HepG2 (cell line): ENCODE results near the gene SLC9B2. TPM values are rescaled to one million over a fixed set of nuclear protein-coding genes. Genes with fewer than 3 reads are reported as not detected.

ENCODE experiments used
- AGO2 ChIP-seq: fragments of 200-400 bp; formaldehyde crosslinking; optimal IDR thresholded peaks from 2 replicates; pipeline ENCODE3; 2017; ENCODE audit warnings: mild to moderate bottlenecking, low read depth, low read length, moderate library complexity
- ATAD3A ChIP-seq: sonication (generic); formaldehyde crosslinking; IDR thresholded peaks from 2 replicates; pipeline ENCODE4 v1.4.0; 2020; ENCODE audit warnings: missing genetic modification reagents
- ETV5 ChIP-seq: IDR thresholded peaks from 2 replicates; pipeline ENCODE4 v1.6.1; 2018; ENCODE audit warnings: missing biosample characterization, missing genetic modification reagents, inconsistent platforms, borderline replicate concordance
- EZH2 ChIP-seq: conservative IDR thresholded peaks from 2 replicates; pipeline ENCODE4 v1.6.1; 2012; ENCODE audit warnings: mild to moderate bottlenecking, low read depth, low read length, moderate library complexity
- HDAC2 ChIP-seq: sonication (generic); formaldehyde crosslinking; IDR thresholded peaks from 2 replicates; pipeline ENCODE4 v1.4.0; 2020; ENCODE audit warnings: missing genetic modification reagents
- HDAC6 ChIP-seq: fragments of 200-600 bp; sonication (generic); IDR thresholded peaks from 2 replicates; pipeline ENCODE4 v1.7.0; 2017; ENCODE audit warnings: mild to moderate bottlenecking, antibody characterized with exemption, low read length, low read depth
- JDP2 ChIP-seq: sonication (generic); formaldehyde crosslinking; IDR thresholded peaks from 2 replicates; pipeline ENCODE4 v1.8.1; 2022; ENCODE audit warnings: missing genetic modification reagents, borderline replicate concordance
- MTA1 ChIP-seq: sonication (generic); formaldehyde crosslinking; IDR thresholded peaks from 2 replicates; pipeline ENCODE4 v1.4.0; 2020; ENCODE audit warnings: missing genetic modification reagents, mild to moderate bottlenecking, borderline replicate concordance
- PHB2 ChIP-seq: fragments of 450-650 bp; IDR thresholded peaks from 2 replicates; pipeline ENCODE4 v1.6.1; 2018; ENCODE audit not compliant: partially characterized antibody
- RAD21 ChIP-seq: fragments of 450-650 bp; formaldehyde crosslinking; IDR thresholded peaks from 2 replicates; pipeline ENCODE4 v1.5.0; 2020; ENCODE audit warnings: mild to moderate bottlenecking
- REL ChIP-seq: sonication (generic); formaldehyde crosslinking; conservative IDR thresholded peaks from 2 replicates; pipeline ENCODE4 v1.8.0; 2022; ENCODE audit warnings: mild to moderate bottlenecking, missing genetic modification reagents, moderate library complexity
- TOE1 ChIP-seq: sonication (generic); formaldehyde crosslinking; IDR thresholded peaks from 2 replicates; pipeline ENCODE4 v1.4.0; 2020; ENCODE audit warnings: mild to moderate bottlenecking, missing genetic modification reagents
- TSC22D2 ChIP-seq: sonication (generic); formaldehyde crosslinking; IDR thresholded peaks from 2 replicates; pipeline ENCODE4 v1.5.1; 2020; ENCODE audit warnings: missing genetic modification reagents, mild to moderate bottlenecking, borderline replicate concordance
- ZKSCAN8 ChIP-seq: IDR thresholded peaks from 2 replicates; pipeline ENCODE4 v1.6.1; 2016; ENCODE audit warnings: borderline replicate concordance, missing genetic modification reagents, missing compliant biosample characterization
- ZNF431 ChIP-seq: sonication (generic); formaldehyde crosslinking; IDR thresholded peaks from 2 replicates; pipeline ENCODE4 v1.9.0; 2022; ENCODE audit warnings: missing genetic modification reagents, low read depth, mild to moderate bottlenecking, borderline replicate concordance
- ZNF441 ChIP-seq: sonication (generic); formaldehyde crosslinking; IDR thresholded peaks from 2 replicates; pipeline ENCODE4 v1.7.0; 2021; ENCODE audit warnings: missing genetic modification reagents, borderline replicate concordance
- ZNF496 ChIP-seq: sonication (generic); formaldehyde crosslinking; IDR thresholded peaks from 2 replicates; pipeline ENCODE4 v1.8.1; 2023; ENCODE audit warnings: mild to moderate bottlenecking, moderate library complexity, missing genetic modification reagents; ENCODE audit not compliant: insufficient replicate concordance
- ZNF558 ChIP-seq: sonication (generic); formaldehyde crosslinking; IDR thresholded peaks from 2 replicates; pipeline ENCODE4 v1.9.0; 2022; ENCODE audit warnings: mild to moderate bottlenecking, missing genetic modification reagents, borderline replicate concordance
- ZNF562 ChIP-seq: sonication (generic); formaldehyde crosslinking; IDR thresholded peaks from 2 replicates; pipeline ENCODE4 v1.8.0; 2022; ENCODE audit warnings: missing genetic modification reagents, borderline replicate concordance
- ZNF564 ChIP-seq: sonication (generic); formaldehyde crosslinking; IDR thresholded peaks from 2 replicates; pipeline ENCODE4 v1.8.1; 2023; ENCODE audit warnings: mild to moderate bottlenecking, missing genetic modification reagents
- ZNF570 ChIP-seq: sonication (generic); formaldehyde crosslinking; IDR thresholded peaks from 2 replicates; pipeline ENCODE4 v1.4.0; 2020; ENCODE audit warnings: mild to moderate bottlenecking, missing genetic modification reagents, borderline replicate concordance
- ZNF75D ChIP-seq: sonication (generic); formaldehyde crosslinking; IDR thresholded peaks from 2 replicates; pipeline ENCODE4 v1.8.1; 2023; ENCODE audit warnings: missing genetic modification reagents, mild to moderate bottlenecking, borderline replicate concordance
- ZNF768 ChIP-seq: sonication (generic); formaldehyde crosslinking; IDR thresholded peaks from 2 replicates; pipeline ENCODE4 v1.4.0; 2020; ENCODE audit warnings: missing genetic modification reagents
- ZNF850 ChIP-seq: sonication (generic); formaldehyde crosslinking; conservative IDR thresholded peaks from 2 replicates; pipeline ENCODE4 v1.9.0; 2021; ENCODE audit warnings: mild to moderate bottlenecking, missing genetic modification reagents
- polyA plus RNA-seq, 8 experiments: library from polyadenylated mRNA; depleted of rRNA in 3 of 8; stranded (reverse) in 7 of 8; unstranded in 1 of 8; fragments of >200 nt; fragmentation: Illumina TruSeq in 4 of 8; extraction: Trizol in 4 of 8; gene quantifications; 2 replicates each; pipeline versions ENCODE4 v1.2.1 to v1.2.3, GENCODE V29; 2011 to 2016; ENCODE audit warnings: low read depth in 4 of 8, missing spikeins in 1 of 8, mixed read lengths in 1 of 8; ENCODE audit not compliant: insufficient read depth in 1 of 8
- total RNA-seq, 5 experiments: library from RNA; depleted of rRNA; stranded (reverse); fragments of >200 nt; fragmentation: Illumina TruSeq; extraction: Trizol; gene quantifications; 2 replicates each; pipeline ENCODE4 v1.2.3, GENCODE V29; 2016; ENCODE audit warnings: low read depth in 1 of 5
- TF ChIP-seq, protein P1 (sequence below): sonication (generic); formaldehyde crosslinking; IDR thresholded peaks from 2 replicates; pipeline ENCODE4 v1.8.1; 2023; ENCODE audit warnings: mild to moderate bottlenecking, missing genetic modification reagents, borderline replicate concordance
- TF ChIP-seq, protein P2 (sequence below): sonication (generic); formaldehyde crosslinking; IDR thresholded peaks from 2 replicates; pipeline ENCODE4 v1.4.0; 2020; ENCODE audit warnings: missing genetic modification reagents; ENCODE audit errors: not compliant biosample characterization
- TF ChIP-seq, protein P3 (sequence below): sonication (generic); formaldehyde crosslinking; IDR thresholded peaks from 2 replicates; pipeline ENCODE4 v1.4.0; 2020; ENCODE audit warnings: missing genetic modification reagents, borderline replicate concordance

Gene SLC9B2
- total and polyA plus RNA-seq, 2 of the 13 experiments (the other 11 are each of a cell fraction or from before 2014, with no cell fraction given): 23.5 to 38.5 TPM

DNA sequence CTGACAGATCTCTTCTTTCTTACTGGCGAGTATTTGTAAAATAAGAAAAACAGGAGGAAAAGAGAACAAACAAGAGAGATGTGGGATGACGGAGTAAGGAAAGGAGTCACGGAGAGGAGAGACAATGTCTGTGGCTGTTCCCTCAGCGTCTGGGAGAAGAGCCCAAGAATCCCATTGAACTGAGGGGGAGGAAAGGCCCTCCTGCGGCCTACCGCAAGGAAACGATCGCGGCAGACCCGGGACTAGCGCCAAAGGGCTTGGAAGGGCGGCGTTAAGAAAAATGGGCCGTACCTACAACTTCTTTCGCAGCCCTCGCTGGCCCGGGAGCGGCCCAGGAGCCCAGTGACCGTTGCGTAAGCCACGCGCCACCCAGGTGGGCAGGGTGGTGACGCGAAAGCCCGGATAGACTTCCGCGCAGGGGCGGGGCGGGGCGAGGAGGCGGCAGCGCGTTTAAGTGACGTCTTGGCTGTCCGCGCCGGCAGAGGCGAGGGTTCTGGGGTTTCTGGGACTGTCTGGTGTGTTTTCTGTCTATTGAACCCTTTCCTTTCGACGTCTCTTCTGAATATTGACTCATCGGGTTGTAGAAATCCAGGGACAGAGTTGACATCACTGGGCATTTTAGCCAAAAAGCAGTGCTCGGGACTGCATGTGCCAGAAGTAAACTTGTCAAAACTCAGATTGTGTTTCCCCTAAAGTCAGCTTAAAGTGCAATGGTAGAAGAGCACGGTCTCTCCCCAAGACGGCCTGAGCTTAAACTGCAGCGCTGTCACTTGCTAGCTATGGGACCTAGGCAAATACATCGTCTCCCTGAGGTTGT is 57.0 kb downstream of the SLC9B2 start, which contains the start of gene SLC9B1 (continued):
- TF ChIP-seq ZNF431 (CRISPR knock-in tag) (no peak; the same call in 1 of the 2 replicates), ZNF496 (CRISPR knock-in tag) (no peak), EZH2 (no peak), ETV5 (peak; percentile 76; the same call in 1 of the 2 replicates), ZNF441 (CRISPR knock-in tag) (no peak), HDAC2 (CRISPR knock-in tag) (peak; percentile 77; the same call in 1 of the 2 replicates), ZNF558 (CRISPR knock-in tag) (0 out of 2 replicates have a peak, but pooled peaks have one; percentile 70), PHB2 (no peak), HDAC6 (no peak), ZNF75D (CRISPR knock-in tag) (0 out of 2 replicates have a peak, but pooled peaks have one; percentile 18), JDP2 (no peak), TOE1 (CRISPR knock-in tag) (no peak), MTA1 (CRISPR knock-in tag) (peak; percentile 66; the same call in 1 of the 2 replicates), ZNF564 (CRISPR knock-in tag) (no peak), ZNF562 (CRISPR knock-in tag) (0 out of 2 replicates have a peak, but pooled peaks have one; percentile 50), ZNF570 (no peak), ZNF768 (CRISPR knock-in tag) (peak; percentile 64; the same call in 1 of the 2 replicates), REL (CRISPR knock-in tag) (no peak; the same call in 1 of the 2 replicates), ATAD3A (CRISPR knock-in tag) (no peak), ZNF850 (no peak), ZKSCAN8 (CRISPR knock-in tag) (no peak), RAD21 (peak; percentile 13; the same call in 1 of the 2 replicates), TSC22D2 (CRISPR knock-in tag) (no peak), AGO2 (peak; percentile 93)
- TF ChIP-seq, protein P1, sequence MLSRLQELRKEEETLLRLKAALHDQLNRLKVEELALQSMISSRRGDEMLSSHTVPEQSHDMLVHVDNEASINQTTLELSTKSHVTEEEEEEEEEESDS: peak; percentile 20; the same call in 1 of the 2 replicates
- TF ChIP-seq, protein P2, sequence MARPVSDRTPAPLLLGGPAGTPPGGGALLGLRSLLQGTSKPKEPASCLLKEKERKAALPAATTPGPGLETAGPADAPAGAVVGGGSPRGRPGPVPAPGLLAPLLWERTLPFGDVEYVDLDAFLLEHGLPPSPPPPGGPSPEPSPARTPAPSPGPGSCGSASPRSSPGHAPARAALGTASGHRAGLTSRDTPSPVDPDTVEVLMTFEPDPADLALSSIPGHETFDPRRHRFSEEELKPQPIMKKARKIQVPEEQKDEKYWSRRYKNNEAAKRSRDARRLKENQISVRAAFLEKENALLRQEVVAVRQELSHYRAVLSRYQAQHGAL (CRISPR knock-in tag): no peak
- TF ChIP-seq, protein P3, sequence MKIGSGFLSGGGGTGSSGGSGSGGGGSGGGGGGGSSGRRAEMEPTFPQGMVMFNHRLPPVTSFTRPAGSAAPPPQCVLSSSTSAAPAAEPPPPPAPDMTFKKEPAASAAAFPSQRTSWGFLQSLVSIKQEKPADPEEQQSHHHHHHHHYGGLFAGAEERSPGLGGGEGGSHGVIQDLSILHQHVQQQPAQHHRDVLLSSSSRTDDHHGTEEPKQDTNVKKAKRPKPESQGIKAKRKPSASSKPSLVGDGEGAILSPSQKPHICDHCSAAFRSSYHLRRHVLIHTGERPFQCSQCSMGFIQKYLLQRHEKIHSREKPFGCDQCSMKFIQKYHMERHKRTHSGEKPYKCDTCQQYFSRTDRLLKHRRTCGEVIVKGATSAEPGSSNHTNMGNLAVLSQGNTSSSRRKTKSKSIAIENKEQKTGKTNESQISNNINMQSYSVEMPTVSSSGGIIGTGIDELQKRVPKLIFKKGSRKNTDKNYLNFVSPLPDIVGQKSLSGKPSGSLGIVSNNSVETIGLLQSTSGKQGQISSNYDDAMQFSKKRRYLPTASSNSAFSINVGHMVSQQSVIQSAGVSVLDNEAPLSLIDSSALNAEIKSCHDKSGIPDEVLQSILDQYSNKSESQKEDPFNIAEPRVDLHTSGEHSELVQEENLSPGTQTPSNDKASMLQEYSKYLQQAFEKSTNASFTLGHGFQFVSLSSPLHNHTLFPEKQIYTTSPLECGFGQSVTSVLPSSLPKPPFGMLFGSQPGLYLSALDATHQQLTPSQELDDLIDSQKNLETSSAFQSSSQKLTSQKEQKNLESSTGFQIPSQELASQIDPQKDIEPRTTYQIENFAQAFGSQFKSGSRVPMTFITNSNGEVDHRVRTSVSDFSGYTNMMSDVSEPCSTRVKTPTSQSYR (CRISPR knock-in tag): peak; percentile 23; the same call in 1 of the 2 replicates
